AG09319 (cell line): ENCODE data around the gene MRPL22.
"Not testable (repeated sequence)": the region's sequence is repeated elsewhere in the genome, so short reads cannot be mapped to it uniquely, and the experiment has no call there.

Experiments used
- DNase-seq: peaks from one replicate; pipeline ENCODE4 v3.0.0-alpha.2; 2010; ENCODE audit warnings: low read depth; ENCODE audit errors: extremely low read depth
- CTCF ChIP-seq: IDR thresholded peaks from 2 replicates; pipeline ENCODE4 v1.5.1; 2011; ENCODE audit warnings: low read depth, mild to moderate bottlenecking, inconsistent platforms, low read length, moderate library complexity

MRPL22 gene

GRCh38 chr5:154972476-154973080 is 31.7 kb downstream of the MRPL22 start:
- TF ChIP-seq CTCF: peak; percentile 63
- DNase-seq: peak; percentile 2

- DNase-seq: not testable (repeated sequence)
These were observed 35.2 kb downstream of the MRPL22 start for GRCh38 chr5:154976082-154976481.

- no peak for TF ChIP-seq CTCF
These were observed 36.5 kb downstream of the MRPL22 start for GRCh38 chr5:154977409-154977808.

GRCh38 chr5:154978294-154978693 is 37.4 kb downstream of the MRPL22 start:
- DNase-seq: not testable (repeated sequence)

More at GRCh38 chr5:154977409-154977808, 36.5 kb downstream of the MRPL22 start:
- DNase-seq: no peak

- TF ChIP-seq CTCF: no peak
- no peak for DNase-seq
These were observed 44.2 kb downstream of the MRPL22 start for GRCh38 chr5:154984946-154985516.

- no peak for DNase-seq
- no peak for TF ChIP-seq CTCF
These were observed 45.3 kb downstream of the MRPL22 start for GRCh38 chr5:154986151-154986550.

GRCh38 chr5:154989626-154990025 is 48.8 kb downstream of the MRPL22 start:
- TF ChIP-seq CTCF: no peak
- no peak for DNase-seq

- DNase-seq: no peak
- TF ChIP-seq CTCF: no peak
These were observed 52.6 kb downstream of the MRPL22 start for GRCh38 chr5:154993461-154993860.
